Peyer's patch (tissue), 4 donors: ENCODE measurements around the gene TMEM91. TPM values are rescaled to one million over a fixed set of nuclear protein-coding genes. Genes with fewer than 3 reads are reported as not detected.
A peak's percentile ranks its signal among the peaks of the same experiment; 100 is the strongest.

ENCODE experiments used
- DNase-seq, 3 donors: peaks; one replicate each; pipeline ENCODE4 v3.0.0-alpha.2; 2017 to 2019
- H3K27ac ChIP-seq, 4 donors: fragments of 200-600 bp; sonication (generic); one replicate each; pipeline ENCODE4 v1.5.1; 2016 to 2019
- H3K27me3 ChIP-seq, 2 donors: fragments of 200-600 bp; sonication (generic); one replicate each; pipeline ENCODE4 v1.5.1; 2019
- H3K36me3 ChIP-seq, 3 donors: fragments of 200-600 bp; sonication (generic); one replicate each; pipeline ENCODE4 v1.5.1; 2016 to 2019
- H3K4me1 ChIP-seq, 4 donors: fragments of 200-600 bp; sonication (generic); one replicate each; pipeline ENCODE4 v1.5.1; 2016 to 2019
- H3K4me3 ChIP-seq, 4 donors: fragments of 200-600 bp; sonication (generic); 1 replicate in 3 of 4; 2 replicates in 1 of 4; pipeline ENCODE4 v1.5.1; 2016 to 2019; ENCODE audit warnings: mild to moderate bottlenecking in 1 of 4
- H3K9me3 ChIP-seq, 4 donors: fragments of 200-600 bp; sonication (generic); one replicate each; pipeline ENCODE4 v1.5.1; 2016 to 2019; ENCODE audit warnings: mild to moderate bottlenecking in 1 of 4
- POLR2A ChIP-seq, 2 donors: fragments of 450-650 bp; IDR thresholded peaks; one replicate each; pipeline ENCODE4 v1.5.1; 2017; ENCODE audit warnings: antibody characterized with exemption in 2 of 2, mild to moderate bottlenecking in 2 of 2, moderate library complexity in 2 of 2
- total RNA-seq, 4 donors: library from RNA; depleted of rRNA; stranded (reverse); fragments of >200 nt; gene quantifications; one replicate each; pipeline ENCODE4 v1.1.0, GENCODE V29; 2016
- TF ChIP-seq, protein P1 (sequence below), 6 experiments: fragments of 450-650 bp in 4 of 6; fragments of 200-600 bp in 2 of 6; sonication (generic) in 1 of 6; IDR thresholded peaks; one replicate each; pipeline ENCODE4 v1.5.1; 2017 to 2019; ENCODE audit warnings: antibody characterized with exemption in 6 of 6, mild to moderate bottlenecking in 3 of 6, moderate library complexity in 1 of 6

Gene TMEM91
- total RNA-seq, 4 donors from 2014 or later = 8.3 to 19.6 (median 11.0) TPM

DNA sequence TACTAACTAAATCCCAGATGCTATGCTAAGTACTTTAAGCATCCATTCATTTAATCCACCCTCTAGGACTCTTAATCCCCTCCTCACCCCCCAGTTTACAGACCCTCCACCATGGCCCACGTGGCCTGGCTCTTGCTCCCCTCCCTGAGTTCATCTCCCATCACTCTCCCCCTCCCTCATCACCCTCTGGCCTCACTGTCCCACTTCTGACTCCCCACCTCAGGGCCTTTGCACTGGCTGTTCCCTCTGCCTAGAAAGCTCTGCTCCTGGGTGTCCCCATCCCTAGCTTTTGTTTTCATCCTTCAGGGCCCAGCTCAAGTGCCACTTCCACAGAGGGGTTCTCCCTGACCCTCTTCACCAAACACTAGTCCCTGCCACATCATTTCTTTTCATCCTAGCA is 16.6 kb upstream of the TMEM91 start:
- Histone ChIP-seq H3K9me3 (no peaks in the 10 kb centered on the region), H3K36me3 (no peaks in the 10 kb centered on the region), H3K27ac (no peak overlapping the region), H3K4me3 (no peak overlapping the region), H3K4me1 (peaks cover 0 to 15% (median 2%) of the 10 kb centered on the region in 4 donors), H3K27me3 (no peaks in the 10 kb centered on the region)
- no peak for DNase-seq
- TF ChIP-seq POLR2A (IDR thresholded peaks at IDR 0.05) = no peak
- TF ChIP-seq, protein P1, sequence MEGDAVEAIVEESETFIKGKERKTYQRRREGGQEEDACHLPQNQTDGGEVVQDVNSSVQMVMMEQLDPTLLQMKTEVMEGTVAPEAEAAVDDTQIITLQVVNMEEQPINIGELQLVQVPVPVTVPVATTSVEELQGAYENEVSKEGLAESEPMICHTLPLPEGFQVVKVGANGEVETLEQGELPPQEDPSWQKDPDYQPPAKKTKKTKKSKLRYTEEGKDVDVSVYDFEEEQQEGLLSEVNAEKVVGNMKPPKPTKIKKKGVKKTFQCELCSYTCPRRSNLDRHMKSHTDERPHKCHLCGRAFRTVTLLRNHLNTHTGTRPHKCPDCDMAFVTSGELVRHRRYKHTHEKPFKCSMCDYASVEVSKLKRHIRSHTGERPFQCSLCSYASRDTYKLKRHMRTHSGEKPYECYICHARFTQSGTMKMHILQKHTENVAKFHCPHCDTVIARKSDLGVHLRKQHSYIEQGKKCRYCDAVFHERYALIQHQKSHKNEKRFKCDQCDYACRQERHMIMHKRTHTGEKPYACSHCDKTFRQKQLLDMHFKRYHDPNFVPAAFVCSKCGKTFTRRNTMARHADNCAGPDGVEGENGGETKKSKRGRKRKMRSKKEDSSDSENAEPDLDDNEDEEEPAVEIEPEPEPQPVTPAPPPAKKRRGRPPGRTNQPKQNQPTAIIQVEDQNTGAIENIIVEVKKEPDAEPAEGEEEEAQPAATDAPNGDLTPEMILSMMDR (IDR thresholded peaks at IDR 0.05) = no peak

DNA sequence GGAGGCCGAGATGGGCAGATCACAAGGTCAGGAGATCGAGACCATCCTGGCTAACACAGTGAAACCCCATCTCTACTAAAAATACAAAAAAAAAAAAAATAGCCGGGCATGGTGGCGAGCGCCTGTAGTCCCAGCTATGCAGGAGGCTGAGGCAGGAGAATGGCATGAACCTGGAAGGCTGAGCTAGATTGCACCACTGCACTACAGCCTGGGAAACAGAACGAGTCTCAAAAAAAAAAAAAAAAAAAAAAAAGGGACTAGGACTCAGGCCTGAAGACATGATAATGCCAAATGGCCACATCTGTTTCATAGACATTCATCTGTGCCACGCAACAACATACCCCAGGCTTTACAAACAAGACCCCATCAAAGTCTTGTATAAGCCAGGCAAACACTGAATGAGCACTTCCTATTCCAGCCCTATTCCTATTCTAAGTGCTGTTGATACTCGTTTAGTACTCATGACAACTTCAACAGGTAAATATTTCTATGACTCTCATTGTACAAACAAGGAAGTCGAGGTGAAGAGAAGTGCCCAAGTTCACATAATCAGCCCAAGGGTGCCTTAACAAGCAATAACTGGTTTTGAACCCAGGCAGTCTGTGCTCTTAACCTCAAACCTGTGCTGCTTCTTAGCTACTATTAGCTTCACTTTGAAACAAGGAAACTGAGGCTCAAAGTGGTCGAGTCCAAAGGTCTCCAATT is 14.0 kb upstream of the TMEM91 start:
- Histone ChIP-seq H3K36me3 (no peaks in the 10 kb centered on the region), H3K27ac (peak overlapping the region in 2 of 4 donors; percentile 96 to 99), H3K9me3 (no peaks in the 10 kb centered on the region), H3K27me3 (no peaks in the 10 kb centered on the region), H3K4me3 (no peak overlapping the region), H3K4me1 (peaks cover 0 to 25% (median 2%) of the 10 kb centered on the region in 4 donors)
- no peak for DNase-seq
- TF ChIP-seq, protein P1 (IDR thresholded peaks at IDR 0.05) = no peak
- TF ChIP-seq POLR2A (IDR thresholded peaks at IDR 0.05) = no peak

DNA sequence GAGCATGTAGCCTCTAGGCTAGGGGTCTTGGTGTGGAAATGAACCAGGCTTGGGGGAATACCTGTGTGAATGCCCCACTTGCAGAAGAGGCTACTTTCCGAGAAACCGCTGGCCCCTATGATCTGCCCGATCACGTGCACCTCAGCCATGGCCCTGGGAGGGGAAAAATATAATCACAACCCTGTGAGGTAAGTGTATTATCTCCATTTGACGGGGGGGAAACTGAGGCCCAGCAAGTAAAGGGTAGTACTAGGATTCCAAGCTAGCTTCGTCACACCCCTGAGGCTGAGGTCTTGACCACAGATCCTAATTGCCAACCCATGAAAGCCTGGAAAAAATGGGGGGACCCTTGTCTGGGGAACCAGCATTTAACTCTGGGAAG is 13.0 kb upstream of the TMEM91 start:
- DNase-seq = no peak
- peak overlapping the region; percentile 91 to 99 (median 94) for H3K27ac ChIP-seq
- H3K4me1 ChIP-seq = peaks cover 0 to 29% (median 2%) of the 10 kb centered on the region in 4 donors
- peak overlapping the region; percentile 54 to 82 (median 70) for H3K4me3 ChIP-seq
- H3K27me3 ChIP-seq = no peaks in the 10 kb centered on the region
- no peak for TF ChIP-seq POLR2A (IDR thresholded peaks at IDR 0.05)
- TF ChIP-seq, protein P1 (IDR thresholded peaks at IDR 0.05) = no peak
- H3K9me3 ChIP-seq = no peaks in the 10 kb centered on the region
- no peaks in the 10 kb centered on the region for H3K36me3 ChIP-seq

DNA sequence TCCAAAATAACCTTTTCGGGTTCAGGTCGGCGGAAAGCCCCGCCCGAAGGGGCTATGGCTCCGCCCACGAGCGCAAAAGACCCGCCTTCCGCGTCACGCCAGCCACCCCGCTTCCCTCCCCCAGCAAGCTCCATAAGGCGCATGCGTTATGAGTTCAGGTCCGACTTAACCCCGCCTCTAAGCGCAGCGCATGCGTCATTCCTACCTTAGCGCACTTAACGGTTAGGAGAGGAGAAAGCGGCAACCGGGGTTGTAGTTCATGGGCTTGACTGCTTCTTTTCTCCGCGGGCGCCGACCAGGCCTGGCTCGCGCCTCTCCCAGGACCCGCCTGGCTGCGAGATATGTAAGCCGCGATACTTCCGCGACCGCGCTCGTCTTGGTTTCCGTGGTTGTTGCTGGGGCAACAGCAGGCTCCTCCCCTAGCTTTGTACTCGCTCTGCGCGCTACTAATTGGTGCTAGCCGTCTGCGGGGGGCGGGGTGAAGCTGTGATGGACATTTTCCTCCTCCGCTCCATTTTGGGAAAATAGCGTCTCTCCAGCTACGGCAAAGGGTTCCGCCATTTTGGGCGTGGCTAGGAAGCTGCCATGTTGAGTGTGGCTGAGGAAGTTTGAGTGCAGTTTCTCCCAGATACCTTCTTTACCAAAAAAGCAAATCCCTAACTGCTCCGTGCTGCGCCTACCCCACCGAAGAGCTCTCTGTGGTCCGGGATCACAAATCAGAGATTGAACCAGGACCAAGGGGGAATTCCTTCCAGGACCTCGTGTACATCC is 12.4 kb upstream of the TMEM91 start, which contains the start of gene B9D2:
TSS of gene B9D2 (minus strand) at position 397 of the 771 bp plus-strand sequence. CDS start 630 bp downstream, outside the sequence.
- peaks cover 0 to 29% (median 2%) of the 10 kb centered on the region in 4 donors for H3K4me1 ChIP-seq
- no peaks in the 10 kb centered on the region for H3K27me3 ChIP-seq
- H3K27ac ChIP-seq = peak within 1 kb of the TSS; percentile 91 to 99 (median 94)
- no peaks in the 10 kb centered on the region for H3K36me3 ChIP-seq
- no peaks in the 10 kb centered on the region for H3K9me3 ChIP-seq
- H3K4me3 ChIP-seq = peak within 1 kb of the TSS; percentile 54 to 82 (median 70)
- peak; percentile 29 to 32 for TF ChIP-seq POLR2A (IDR thresholded peaks at IDR 0.05)
- TF ChIP-seq, protein P1 (IDR thresholded peaks at IDR 0.05) = no peak
- peak; percentile 98 to 99 (median 98) for DNase-seq

DNA sequence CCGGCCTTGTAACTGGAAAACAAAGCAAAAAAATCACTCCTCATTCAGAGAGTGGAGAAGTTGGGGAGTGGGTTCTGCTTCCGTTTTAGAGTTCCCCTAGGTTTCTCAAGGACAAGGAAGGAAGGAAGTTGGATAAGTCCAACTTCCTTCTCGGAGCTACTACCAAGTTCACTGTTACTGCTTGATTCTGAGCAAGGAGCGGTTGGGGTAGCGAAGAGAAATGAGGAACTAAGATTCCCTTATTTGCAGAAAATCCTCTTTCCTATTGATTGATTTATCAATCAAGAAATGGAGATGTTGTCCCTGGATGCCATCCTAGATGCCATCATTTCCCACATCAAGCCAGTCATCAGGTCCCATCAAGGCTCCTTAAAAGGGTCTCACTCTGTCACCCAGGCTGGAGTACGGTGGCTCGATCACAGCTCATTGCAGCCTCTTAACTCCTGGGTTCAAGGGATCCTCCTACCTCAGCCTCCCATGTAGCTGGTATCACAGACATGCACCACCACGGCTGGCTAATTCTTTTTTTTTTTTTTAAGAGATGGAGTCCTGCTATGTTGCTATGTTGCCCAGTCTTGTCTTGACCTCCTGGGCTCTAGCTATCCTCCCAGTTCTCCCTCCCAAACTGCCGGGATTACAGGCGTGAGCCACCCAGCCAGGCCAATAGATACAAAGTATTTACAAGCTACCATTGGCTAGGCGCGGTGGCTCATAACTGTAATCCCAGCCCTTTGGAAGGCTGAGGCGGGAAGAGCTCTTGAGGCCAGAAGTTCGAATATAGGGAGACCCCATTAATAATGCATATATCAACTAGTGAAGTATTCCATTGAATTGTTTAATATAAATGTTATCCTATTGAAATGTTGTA is 11.6 kb upstream of the TMEM91 start:
- peak overlapping the region; percentile 54 to 82 (median 70) for H3K4me3 ChIP-seq
- no peak for DNase-seq
- TF ChIP-seq, protein P1 (IDR thresholded peaks at IDR 0.05) = no peak
- TF ChIP-seq POLR2A (IDR thresholded peaks at IDR 0.05) = no peak
- peaks cover 0 to 29% (median 2%) of the 10 kb centered on the region in 4 donors for H3K4me1 ChIP-seq
- no peaks in the 10 kb centered on the region for H3K36me3 ChIP-seq
- H3K27ac ChIP-seq = peak overlapping the region; percentile 91 to 99 (median 94)
- no peaks in the 10 kb centered on the region for H3K27me3 ChIP-seq
- no peaks in the 10 kb centered on the region for H3K9me3 ChIP-seq
